Endothelial cell of umbilical vein (primary cell): Measurements from ENCODE around the gene RNASEH2C. TPM values are rescaled to one million over a fixed set of nuclear protein-coding genes. Genes with fewer than 3 reads are reported as not detected.

Source experiments
- BruUV-seq: library from RNA; stranded (reverse); fragments of 400-500 nt; replicated peaks from 2 replicates; lab custom pipeline; 2021; lab: Mats Ljungman, UMichigan
- CTCF ChIA-PET: fragments of 300-600, 350-600 bp; sonication (Branson Sonifier 250); formaldehyde crosslinking; loops from one replicate; lab custom pipeline; 2021; ENCODE audit warnings: antibody characterized with exemption, inconsistent platforms; lab: Charles Lee
- POLR2A ChIA-PET: fragments of 300-600, 350-600 bp; sonication (Branson Sonifier 250); formaldehyde crosslinking; loops from one replicate; lab custom pipeline; 2021; ENCODE audit warnings: antibody characterized with exemption, inconsistent platforms; lab: Charles Lee
- DNase-seq: peaks from one replicate; pipeline ENCODE4 v3.0.0-alpha.2; 2011; ENCODE audit warnings: low read depth, low spot score
- FAIRE-seq: peaks from 2 replicates; lab custom pipeline; 2011; peaks lifted over from hg19 to GRCh38; lab: Jason Lieb, UNC
- H2AFZ ChIP-seq: 2 replicates; pipeline ENCODE4 v1.6.0; 2012; ENCODE audit warnings: low read depth, low read length, control low read depth, inconsistent platforms
- H3K27ac ChIP-seq: 2 replicates; pipeline ENCODE4 v1.5.1; 2011; ENCODE audit warnings: low read depth, mild to moderate bottlenecking, control low read depth, low read length, moderate library complexity; ENCODE audit not compliant: insufficient read depth
- H3K27me3 ChIP-seq, 2 experiments: 2 replicates each; pipeline versions ENCODE4 v1.6.0 to v1.6.1; 2011; ENCODE audit warnings: low read length in 2 of 2, mixed read lengths in 1 of 2; ENCODE audit not compliant: control insufficient read depth in 2 of 2, insufficient read depth in 2 of 2
- H3K36me3 ChIP-seq, 2 experiments: 2 replicates in 1 of 2; 3 replicates in 1 of 2; pipeline ENCODE4 v1.5.1; 2011; ENCODE audit warnings: low read length in 2 of 2, mild to moderate bottlenecking in 1 of 2, moderate library complexity in 1 of 2; ENCODE audit not compliant: control insufficient read depth in 2 of 2, insufficient read depth in 2 of 2; ENCODE audit errors: extremely low read depth in 1 of 2
- H3K4me1 ChIP-seq: 3 replicates; pipeline ENCODE4 v1.5.1; 2011; ENCODE audit warnings: mild to moderate bottlenecking, low read length; ENCODE audit not compliant: control insufficient read depth, insufficient read depth; ENCODE audit errors: extremely low read depth
- H3K4me2 ChIP-seq: 2 replicates; pipeline ENCODE4 v1.6.1; 2011; ENCODE audit warnings: low read length, control low read depth, mixed read lengths; ENCODE audit not compliant: insufficient read depth
- H3K4me3 ChIP-seq, 3 experiments: fragments of 200-600 bp in 1 of 3; sonication (generic), shearing (Covaris generic) in 1 of 3; replicated peaks in 1 of 3; 2 replicates each; pipeline ENCODE4 v1.5.1; 2011 to 2016; ENCODE audit warnings: control low read depth in 3 of 3, low read length in 3 of 3, mild to moderate bottlenecking in 2 of 3, inconsistent platforms in 1 of 3, low read depth in 1 of 3, moderate library complexity in 1 of 3; ENCODE audit not compliant: insufficient read depth in 1 of 3
- H3K79me2 ChIP-seq: 2 replicates; pipeline ENCODE4 v1.6.0; 2012; ENCODE audit warnings: low read length, inconsistent platforms; ENCODE audit not compliant: control insufficient read depth, insufficient read depth
- H3K9ac ChIP-seq: replicated peaks from 2 replicates; pipeline ENCODE3; 2011; ENCODE audit warnings: low read length, control low read depth; ENCODE audit not compliant: insufficient read depth; ENCODE audit errors: extremely low read depth
- H3K9me1 ChIP-seq: replicated peaks from 3 replicates; pipeline ENCODE4 v1.6.0; 2011; ENCODE audit warnings: mild to moderate bottlenecking, low read length; ENCODE audit not compliant: control insufficient read depth, insufficient read depth; ENCODE audit errors: extremely low read depth
- H3K9me3 ChIP-seq: replicated peaks from 2 replicates; pipeline ENCODE4 v1.5.1; 2012; ENCODE audit warnings: low read length, inconsistent platforms; ENCODE audit not compliant: control insufficient read depth, insufficient read depth
- H4K20me1 ChIP-seq: replicated peaks from 2 replicates; pipeline ENCODE3; 2011; ENCODE audit warnings: mild to moderate bottlenecking, low read length; ENCODE audit not compliant: control insufficient read depth, insufficient read depth; ENCODE audit errors: extremely low read depth
- CTCF ChIP-seq, 2 donors: IDR thresholded peaks; 1 replicate in 1 of 2; 2 replicates in 1 of 2; pipeline ENCODE4 v1.5.1; 2011; ENCODE audit warnings: low read length in 2 of 2, mild to moderate bottlenecking in 2 of 2, moderate library complexity in 2 of 2, control low read depth in 1 of 2, inconsistent platforms in 1 of 2, low read depth in 1 of 2; ENCODE audit not compliant: insufficient read depth in 1 of 2; ENCODE audit errors: extremely low read depth in 1 of 2
- EZH2 ChIP-seq: IDR thresholded peaks from 2 replicates; pipeline ENCODE4 v1.6.1; 2012; ENCODE audit warnings: borderline replicate concordance, low read depth, mild to moderate bottlenecking, moderate library complexity, low read length, inconsistent platforms; ENCODE audit not compliant: severe bottlenecking
- FOS ChIP-seq: IDR thresholded peaks from 2 replicates; pipeline ENCODE4 v1.6.1; 2011; ENCODE audit warnings: mild to moderate bottlenecking, low read length, moderate library complexity, borderline replicate concordance; ENCODE audit not compliant: insufficient read depth
- GATA2 ChIP-seq: IDR thresholded peaks from 2 replicates; pipeline ENCODE4 v1.7.0; 2011; ENCODE audit warnings: low read depth, mild to moderate bottlenecking, moderate library complexity, mixed read lengths, low read length; ENCODE audit not compliant: insufficient read length, insufficient read depth
- JUN ChIP-seq: IDR thresholded peaks from 2 replicates; pipeline ENCODE4 v1.6.1; 2011; ENCODE audit warnings: borderline replicate concordance, low read depth; ENCODE audit not compliant: insufficient read length, insufficient read depth
- MYC ChIP-seq: IDR thresholded peaks from one replicate; pipeline ENCODE4 v1.6.1; 2011; ENCODE audit warnings: mild to moderate bottlenecking, low read depth, low read length
- POLR2A ChIP-seq: IDR thresholded peaks from 2 replicates; pipeline ENCODE4 v1.6.1; 2012; ENCODE audit warnings: low read depth, mild to moderate bottlenecking, control low read depth, low read length
- POLR2AphosphoS5 ChIP-seq: IDR thresholded peaks from 2 replicates; pipeline ENCODE4 v1.6.1; 2012; ENCODE audit warnings: low read depth, mild to moderate bottlenecking, control low read depth, low read length, moderate library complexity; ENCODE audit not compliant: insufficient read depth
- dilution Hi-C: fragments of 300-500 bp; cut with MboI; formaldehyde crosslinking; loops from one replicate; pipeline ENCODE4 v1.15.0; 2019; ENCODE audit warnings: low sequenced_read_pairs; ENCODE audit not compliant: extremely low pct_ligation_motif_present
- intact Hi-C: fragments of 100-400 bp; cut with micrococcal nuclease; formaldehyde crosslinking; loops from one replicate; pipeline ENCODE4 v1.10.0; 2022
- polyA plus RNA-seq, 4 experiments: library from polyadenylated mRNA; depleted of rRNA in 3 of 4; stranded (reverse) in 3 of 4; unstranded in 1 of 4; fragments of >200 nt; gene quantifications; 2 replicates each; pipeline versions ENCODE4 v1.2.1 to v1.2.3, GENCODE V29; 2011 to 2012; ENCODE audit warnings: missing spikeins in 1 of 4
- total RNA-seq: library from RNA; stranded (reverse); gene quantifications from 2 replicates; pipeline ENCODE4 v1.2.3, GENCODE V29; 2021
- TF ChIP-seq, protein P1 (sequence below): IDR thresholded peaks from 2 replicates; pipeline ENCODE4 v1.6.1; 2011; ENCODE audit not compliant: insufficient read depth, insufficient read length

Gene RNASEH2C
- total and polyA plus RNA-seq, 2 donors (not counting 3 experiments of a cell fraction or from before 2014, with no cell fraction given) = 62.0 to 110 TPM

GRCh38 chr11:65730461-65730860 lies 9.9 kb upstream of the RNASEH2C start:
- DNase-seq (no peak), FAIRE-seq (no peak)
- dilution Hi-C loops = no loop called here
- intact Hi-C loops = no loop called here
- no peak overlapping the region for H3K9ac ChIP-seq
- ChIA-PET CTCF (interaction anchor here (1.6 kb wide), 1 partner anchor 50 kb away, joined by 3 read pairs; no protein-coding TSS in a partner anchor), POLR2A (no interaction called here)
- TF ChIP-seq CTCF (IDR thresholded peaks at IDR 0.05; ENCODE audit: extremely low read depth in 1 of 2, insufficient read depth in 1 of 2, low read depth in 1 of 2, low read length in 2 of 2) (no peak), FOS (no peak), EZH2 (no peak), JUN (no peak), POLR2A (no peak), GATA2 (no peak), MYC (no peak), POLR2AphosphoS5 (no peak)
- TF ChIP-seq, protein P1, sequence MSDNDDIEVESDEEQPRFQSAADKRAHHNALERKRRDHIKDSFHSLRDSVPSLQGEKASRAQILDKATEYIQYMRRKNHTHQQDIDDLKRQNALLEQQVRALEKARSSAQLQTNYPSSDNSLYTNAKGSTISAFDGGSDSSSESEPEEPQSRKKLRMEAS = no peak
- BruUV-seq = no TSS peak
- no peak overlapping the region for H2AFZ ChIP-seq
- no peak overlapping the region for H3K4me2 ChIP-seq
- no peaks in the 10 kb centered on the region for H3K79me2 ChIP-seq
- no peaks in the 10 kb centered on the region for H4K20me1 ChIP-seq
- peaks cover 2 to 9% of the 10 kb centered on the region in 2 experiments for H3K27me3 ChIP-seq
- H3K9me3 ChIP-seq = no peaks in the 10 kb centered on the region
- H3K9me1 ChIP-seq = no peaks in the 10 kb centered on the region
- H3K27ac ChIP-seq = no peak overlapping the region
- no peaks in the 10 kb centered on the region for H3K36me3 ChIP-seq
- H3K4me1 ChIP-seq = no peaks in the 10 kb centered on the region
- H3K4me3 ChIP-seq = no peak overlapping the region
